Liver (tissue), 9 donors: ENCODE data around the gene NECAB2. TPM values are rescaled to one million over a fixed set of nuclear protein-coding genes. Genes with fewer than 3 reads are reported as not detected.

Experiments
- DNase-seq: peaks from one replicate; pipeline ENCODE4 v3.0.0-alpha.2; 2017; ENCODE audit warnings: low spot score
- H3K27ac ChIP-seq, 2 donors: one replicate each; pipeline ENCODE4 v1.7.0; 2013; ENCODE audit warnings: inconsistent platforms in 2 of 2, low read length in 2 of 2, control low read depth in 1 of 2, low read depth in 1 of 2, mild to moderate bottlenecking in 1 of 2
- H3K27me3 ChIP-seq, 4 donors: one replicate each; pipeline versions ENCODE4 v1.6.1 to v1.7.0; 2013; ENCODE audit warnings: low read length in 3 of 4, inconsistent platforms in 1 of 4, mild to moderate bottlenecking in 1 of 4, moderate library complexity in 1 of 4; ENCODE audit not compliant: control insufficient read depth in 4 of 4, insufficient read depth in 4 of 4
- H3K36me3 ChIP-seq, 4 donors: one replicate each; pipeline versions ENCODE4 v1.6.1 to v1.7.0; 2013; ENCODE audit warnings: low read length in 3 of 4, mild to moderate bottlenecking in 3 of 4, low read depth in 1 of 4, moderate library complexity in 1 of 4; ENCODE audit not compliant: control insufficient read depth in 4 of 4, insufficient read depth in 3 of 4
- H3K4me1 ChIP-seq, 4 donors: one replicate each; pipeline versions ENCODE4 v1.6.1 to v1.7.0; 2013; ENCODE audit warnings: low read length in 3 of 4, mild to moderate bottlenecking in 3 of 4, moderate library complexity in 1 of 4; ENCODE audit not compliant: control insufficient read depth in 4 of 4, insufficient read depth in 4 of 4
- H3K4me3 ChIP-seq, 3 donors: one replicate each; pipeline versions ENCODE4 v1.6.1 to v1.7.0; 2013; ENCODE audit warnings: low read length in 3 of 3, control low read depth in 1 of 3, low read depth in 1 of 3, mild to moderate bottlenecking in 1 of 3
- H3K9ac ChIP-seq, 2 donors: one replicate each; pipeline ENCODE4 v1.7.0; 2013; ENCODE audit warnings: low read length in 2 of 2, mild to moderate bottlenecking in 2 of 2, moderate library complexity in 2 of 2, control low read depth in 1 of 2, low read depth in 1 of 2
- H3K9me3 ChIP-seq, 4 donors: one replicate each; pipeline versions ENCODE4 v1.6.1 to v1.7.0; 2013; ENCODE audit warnings: low read length in 3 of 4; ENCODE audit not compliant: control insufficient read depth in 4 of 4
- EGR1 ChIP-seq, 2 donors: IDR thresholded peaks; 2 replicates each; pipeline ENCODE4 v1.6.1; 2016 to 2018; ENCODE audit warnings: antibody characterized with exemption in 2 of 2, low read depth in 2 of 2
- FOXA2 ChIP-seq: IDR thresholded peaks from 2 replicates; pipeline ENCODE4 v1.6.1; 2016; ENCODE audit warnings: antibody characterized with exemption
- GABPA ChIP-seq, 2 donors: IDR thresholded peaks in 1 of 2; conservative IDR thresholded peaks in 1 of 2; 2 replicates each; pipeline ENCODE4 v1.6.1; 2016; ENCODE audit warnings: antibody characterized with exemption in 2 of 2, mild to moderate bottlenecking in 1 of 2, moderate library complexity in 1 of 2
- HNF4A ChIP-seq, 2 donors: conservative IDR thresholded peaks; 2 replicates each; pipeline ENCODE4 v1.6.1; 2016; ENCODE audit warnings: antibody characterized with exemption in 2 of 2, mild to moderate bottlenecking in 2 of 2
- HNF4G ChIP-seq: IDR thresholded peaks from 2 replicates; pipeline ENCODE4 v1.6.1; 2016; ENCODE audit warnings: antibody characterized with exemption
- JUND ChIP-seq, 2 donors: IDR thresholded peaks; 2 replicates each; pipeline ENCODE4 v1.6.1; 2016; ENCODE audit warnings: antibody characterized with exemption in 2 of 2
- NR2F2 ChIP-seq: IDR thresholded peaks from 2 replicates; pipeline ENCODE4 v1.6.1; 2016; ENCODE audit warnings: antibody characterized with exemption
- RAD21 ChIP-seq, 2 donors: IDR thresholded peaks; 2 replicates each; pipeline ENCODE4 v1.6.1; 2016; ENCODE audit warnings: antibody characterized with exemption in 2 of 2, mild to moderate bottlenecking in 2 of 2
- RXRA ChIP-seq, 2 donors: IDR thresholded peaks; 2 replicates each; pipeline ENCODE4 v1.6.1; 2017 to 2018; ENCODE audit warnings: antibody characterized with exemption in 2 of 2, mild to moderate bottlenecking in 1 of 2
- SP1 ChIP-seq: IDR thresholded peaks from 2 replicates; pipeline ENCODE4 v1.6.1; 2018; ENCODE audit warnings: antibody characterized with exemption, mild to moderate bottlenecking
- TAF1 ChIP-seq: conservative IDR thresholded peaks from 2 replicates; pipeline ENCODE4 v1.6.1; 2016; ENCODE audit warnings: antibody characterized with exemption, mild to moderate bottlenecking
- YY1 ChIP-seq: IDR thresholded peaks from 2 replicates; pipeline ENCODE4 v1.6.1; 2016; ENCODE audit warnings: antibody characterized with exemption, mild to moderate bottlenecking
- WGBS: extraction: QIAGEN DNeasy Blood & Tissue Kit; methylation state at CpG from one replicate; pipeline ENCODE4 v1.1.7; 2013; 5-methylcytosine and 5-hydroxymethylcytosine counted together
- polyA plus RNA-seq, 2 donors: library from polyadenylated mRNA; stranded (reverse) in 1 of 2; unstranded in 1 of 2; fragments of 200-250 nt in 1 of 2; fragments of >200 nt in 1 of 2; fragmentation: Nextera tagmentation in 1 of 2; extraction: Ambion mirVana in 1 of 2; gene quantifications; one replicate each; pipeline versions ENCODE4 v1.2.1 to v1.2.3, GENCODE V29; 2013 to 2015
- total RNA-seq, 2 donors: library from RNA; depleted of rRNA; stranded (reverse); fragments of >200 nt; gene quantifications; one replicate each; pipeline ENCODE4 v1.2.3, GENCODE V29; 2014
- TF ChIP-seq, protein P1 (sequence below): IDR thresholded peaks from 2 replicates; pipeline ENCODE4 v1.6.1; 2016; ENCODE audit warnings: antibody characterized with exemption
- TF ChIP-seq, protein P2 (sequence below): IDR thresholded peaks from 2 replicates; pipeline ENCODE4 v1.6.1; 2016; ENCODE audit warnings: antibody characterized with exemption
- TF ChIP-seq, protein P3 (sequence below): IDR thresholded peaks from 2 replicates; pipeline ENCODE4 v1.6.1; 2016; ENCODE audit warnings: antibody characterized with exemption
- TF ChIP-seq, protein P4 (sequence below): fragments of 150-350 bp; IDR thresholded peaks from 2 replicates; pipeline ENCODE4 v1.5.1; 2017; ENCODE audit warnings: improper control_type of control experiment, low read depth, low read length; ENCODE audit not compliant: missing input control
- TF ChIP-seq, protein P5 (sequence below): IDR thresholded peaks from 2 replicates; pipeline ENCODE4 v1.6.1; 2016; ENCODE audit warnings: antibody characterized with exemption, mild to moderate bottlenecking
- donor health status: healthy.
- donor health status: healthy.
- donor health status: healthy.
- donor health status: healthy.
- donor health status: healthy.

The NECAB2 gene
- total and polyA plus RNA-seq, 4 donors = 2.7 to 3.8 (median 2.9) TPM; not detected in 1

DNA sequence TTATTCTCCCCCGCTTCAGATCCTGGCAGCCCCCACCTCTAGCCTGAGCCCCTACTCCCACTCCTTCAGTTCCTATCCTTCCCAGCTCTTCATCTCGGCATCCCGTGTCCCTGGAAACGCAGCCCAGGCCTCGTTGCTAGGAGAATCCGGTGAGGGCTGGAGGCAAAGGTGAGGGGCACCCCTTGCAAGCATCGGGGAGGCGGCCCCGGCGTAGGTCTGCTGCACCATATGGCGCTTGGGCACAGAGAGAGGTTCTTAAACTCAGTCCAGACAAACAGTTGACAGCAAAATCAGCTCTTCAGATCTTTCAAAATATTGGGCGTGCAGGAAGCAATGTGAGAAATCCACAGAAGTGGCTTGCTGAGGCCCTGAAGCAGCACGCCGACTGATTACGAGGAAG lies 59.6 kb downstream of the NECAB2 start (continued):
- TF ChIP-seq, protein P1, sequence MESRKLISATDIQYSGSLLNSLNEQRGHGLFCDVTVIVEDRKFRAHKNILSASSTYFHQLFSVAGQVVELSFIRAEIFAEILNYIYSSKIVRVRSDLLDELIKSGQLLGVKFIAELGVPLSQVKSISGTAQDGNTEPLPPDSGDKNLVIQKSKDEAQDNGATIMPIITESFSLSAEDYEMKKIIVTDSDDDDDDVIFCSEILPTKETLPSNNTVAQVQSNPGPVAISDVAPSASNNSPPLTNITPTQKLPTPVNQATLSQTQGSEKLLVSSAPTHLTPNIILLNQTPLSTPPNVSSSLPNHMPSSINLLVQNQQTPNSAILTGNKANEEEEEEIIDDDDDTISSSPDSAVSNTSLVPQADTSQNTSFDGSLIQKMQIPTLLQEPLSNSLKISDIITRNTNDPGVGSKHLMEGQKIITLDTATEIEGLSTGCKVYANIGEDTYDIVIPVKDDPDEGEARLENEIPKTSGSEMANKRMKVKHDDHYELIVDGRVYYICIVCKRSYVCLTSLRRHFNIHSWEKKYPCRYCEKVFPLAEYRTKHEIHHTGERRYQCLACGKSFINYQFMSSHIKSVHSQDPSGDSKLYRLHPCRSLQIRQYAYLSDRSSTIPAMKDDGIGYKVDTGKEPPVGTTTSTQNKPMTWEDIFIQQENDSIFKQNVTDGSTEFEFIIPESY = no peak
- TF ChIP-seq YY1 = no peak
- TF ChIP-seq NR2F2 = no peak
- TF ChIP-seq GABPA (IDR thresholded peaks at IDR 0.05 in 1 of 2, conservative IDR thresholded peaks at IDR 0.05 in 1 of 2) = no peak
- no peak for TF ChIP-seq JUND (IDR thresholded peaks at IDR 0.05)
- TF ChIP-seq, protein P2, sequence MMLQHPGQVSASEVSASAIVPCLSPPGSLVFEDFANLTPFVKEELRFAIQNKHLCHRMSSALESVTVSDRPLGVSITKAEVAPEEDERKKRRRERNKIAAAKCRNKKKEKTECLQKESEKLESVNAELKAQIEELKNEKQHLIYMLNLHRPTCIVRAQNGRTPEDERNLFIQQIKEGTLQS = no peak
- TF ChIP-seq, protein P3, sequence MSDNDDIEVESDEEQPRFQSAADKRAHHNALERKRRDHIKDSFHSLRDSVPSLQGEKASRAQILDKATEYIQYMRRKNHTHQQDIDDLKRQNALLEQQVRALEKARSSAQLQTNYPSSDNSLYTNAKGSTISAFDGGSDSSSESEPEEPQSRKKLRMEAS = no peak
- no peak for TF ChIP-seq RAD21 (IDR thresholded peaks at IDR 0.05)

DNA sequence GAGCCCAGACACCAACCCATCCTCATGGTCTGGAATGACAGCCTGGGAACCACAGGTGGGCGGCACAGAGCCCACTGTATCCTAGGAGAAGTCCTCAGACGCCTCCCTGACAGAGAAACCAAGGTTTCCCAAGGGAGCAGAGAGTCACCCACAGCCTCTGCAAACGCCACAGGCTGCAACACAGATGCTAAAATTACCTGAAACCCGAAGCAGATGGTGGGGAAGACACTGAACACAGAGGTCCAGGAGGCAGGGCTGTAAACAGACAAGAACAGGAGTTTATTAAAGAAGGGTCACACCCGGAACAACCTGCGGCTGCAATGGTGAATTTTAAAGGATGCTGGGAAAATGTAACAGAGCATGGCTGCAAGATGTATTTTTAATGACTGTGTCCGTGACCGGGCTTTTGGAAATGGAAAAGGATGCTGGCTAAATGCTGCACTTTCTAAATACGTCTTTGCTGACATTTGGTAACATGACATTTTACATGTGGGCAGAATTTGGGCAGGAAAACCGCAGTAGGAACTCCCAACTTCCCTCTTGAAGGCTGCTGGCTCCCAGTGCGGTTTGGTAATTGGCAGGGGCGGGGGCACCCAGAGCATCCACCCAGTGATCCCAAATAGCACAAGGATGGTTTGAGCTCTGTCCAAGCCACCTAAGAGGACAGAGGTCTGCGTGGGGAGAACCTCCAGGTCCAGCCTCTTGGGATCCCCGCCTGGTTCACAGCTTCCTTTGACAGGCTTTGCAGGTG lies 61.4 kb downstream of the NECAB2 start:
- TF ChIP-seq, protein P4, sequence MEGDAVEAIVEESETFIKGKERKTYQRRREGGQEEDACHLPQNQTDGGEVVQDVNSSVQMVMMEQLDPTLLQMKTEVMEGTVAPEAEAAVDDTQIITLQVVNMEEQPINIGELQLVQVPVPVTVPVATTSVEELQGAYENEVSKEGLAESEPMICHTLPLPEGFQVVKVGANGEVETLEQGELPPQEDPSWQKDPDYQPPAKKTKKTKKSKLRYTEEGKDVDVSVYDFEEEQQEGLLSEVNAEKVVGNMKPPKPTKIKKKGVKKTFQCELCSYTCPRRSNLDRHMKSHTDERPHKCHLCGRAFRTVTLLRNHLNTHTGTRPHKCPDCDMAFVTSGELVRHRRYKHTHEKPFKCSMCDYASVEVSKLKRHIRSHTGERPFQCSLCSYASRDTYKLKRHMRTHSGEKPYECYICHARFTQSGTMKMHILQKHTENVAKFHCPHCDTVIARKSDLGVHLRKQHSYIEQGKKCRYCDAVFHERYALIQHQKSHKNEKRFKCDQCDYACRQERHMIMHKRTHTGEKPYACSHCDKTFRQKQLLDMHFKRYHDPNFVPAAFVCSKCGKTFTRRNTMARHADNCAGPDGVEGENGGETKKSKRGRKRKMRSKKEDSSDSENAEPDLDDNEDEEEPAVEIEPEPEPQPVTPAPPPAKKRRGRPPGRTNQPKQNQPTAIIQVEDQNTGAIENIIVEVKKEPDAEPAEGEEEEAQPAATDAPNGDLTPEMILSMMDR = no peak
- TF ChIP-seq TAF1 = no peak
- TF ChIP-seq, protein P2 = no peak
- TF ChIP-seq HNF4A (conservative IDR thresholded peaks at IDR 0.05) = no peak
- TF ChIP-seq SP1 = no peak
- no peak for TF ChIP-seq RXRA (IDR thresholded peaks at IDR 0.05)
- no peak for TF ChIP-seq FOXA2
- Histone ChIP-seq H3K36me3 (no peaks in the 10 kb centered on the region), H3K9me3 (no peaks in the 10 kb centered on the region), H3K9ac (no peak overlapping the region), H3K4me3 (no peak overlapping the region), H3K27me3 (no peaks in the 10 kb centered on the region), H3K4me1 (no peaks in the 10 kb centered on the region), H3K27ac (no peak overlapping the region)
- WGBS = 78% methylated on average over 14 of the region's 14 CpGs
- no peak for DNase-seq

DNA sequence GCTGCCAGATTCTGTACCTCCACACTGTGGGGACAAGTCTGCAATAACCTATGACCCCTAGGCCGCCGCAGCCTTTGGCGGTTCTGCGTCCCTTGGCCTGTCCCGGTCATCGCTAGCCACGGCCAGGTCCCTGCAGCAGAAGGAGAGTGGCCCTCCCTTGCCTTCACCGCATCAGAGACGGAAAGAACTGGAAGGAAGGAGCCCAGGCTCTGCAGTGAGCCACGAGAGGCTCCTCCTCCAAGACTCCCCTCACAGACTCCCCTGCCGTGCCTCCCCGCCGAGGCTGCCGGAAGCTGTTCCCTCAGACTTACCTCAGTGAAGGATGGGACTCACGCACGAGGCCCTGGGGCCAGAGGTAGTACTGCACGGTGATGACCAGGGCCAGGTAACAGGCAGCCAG lies 63.5 kb downstream of the NECAB2 start:
- WGBS = 85% methylated on average over 17 of the region's 17 CpGs
- Histone ChIP-seq H3K4me1 (no peaks in the 10 kb centered on the region), H3K9ac (no peak overlapping the region), H3K27me3 (no peaks in the 10 kb centered on the region), H3K36me3 (no peaks in the 10 kb centered on the region), H3K27ac (no peak overlapping the region), H3K4me3 (no peak overlapping the region), H3K9me3 (peaks cover 0 to 2% (median under 1%) of the 10 kb centered on the region in 4 donors)
- no peak for DNase-seq
- no peak for TF ChIP-seq YY1
- TF ChIP-seq NR2F2 = no peak
- TF ChIP-seq SP1 = no peak
- TF ChIP-seq GABPA (IDR thresholded peaks at IDR 0.05 in 1 of 2, conservative IDR thresholded peaks at IDR 0.05 in 1 of 2) = no peak
- no peak for TF ChIP-seq RXRA (IDR thresholded peaks at IDR 0.05)
- TF ChIP-seq, protein P5, sequence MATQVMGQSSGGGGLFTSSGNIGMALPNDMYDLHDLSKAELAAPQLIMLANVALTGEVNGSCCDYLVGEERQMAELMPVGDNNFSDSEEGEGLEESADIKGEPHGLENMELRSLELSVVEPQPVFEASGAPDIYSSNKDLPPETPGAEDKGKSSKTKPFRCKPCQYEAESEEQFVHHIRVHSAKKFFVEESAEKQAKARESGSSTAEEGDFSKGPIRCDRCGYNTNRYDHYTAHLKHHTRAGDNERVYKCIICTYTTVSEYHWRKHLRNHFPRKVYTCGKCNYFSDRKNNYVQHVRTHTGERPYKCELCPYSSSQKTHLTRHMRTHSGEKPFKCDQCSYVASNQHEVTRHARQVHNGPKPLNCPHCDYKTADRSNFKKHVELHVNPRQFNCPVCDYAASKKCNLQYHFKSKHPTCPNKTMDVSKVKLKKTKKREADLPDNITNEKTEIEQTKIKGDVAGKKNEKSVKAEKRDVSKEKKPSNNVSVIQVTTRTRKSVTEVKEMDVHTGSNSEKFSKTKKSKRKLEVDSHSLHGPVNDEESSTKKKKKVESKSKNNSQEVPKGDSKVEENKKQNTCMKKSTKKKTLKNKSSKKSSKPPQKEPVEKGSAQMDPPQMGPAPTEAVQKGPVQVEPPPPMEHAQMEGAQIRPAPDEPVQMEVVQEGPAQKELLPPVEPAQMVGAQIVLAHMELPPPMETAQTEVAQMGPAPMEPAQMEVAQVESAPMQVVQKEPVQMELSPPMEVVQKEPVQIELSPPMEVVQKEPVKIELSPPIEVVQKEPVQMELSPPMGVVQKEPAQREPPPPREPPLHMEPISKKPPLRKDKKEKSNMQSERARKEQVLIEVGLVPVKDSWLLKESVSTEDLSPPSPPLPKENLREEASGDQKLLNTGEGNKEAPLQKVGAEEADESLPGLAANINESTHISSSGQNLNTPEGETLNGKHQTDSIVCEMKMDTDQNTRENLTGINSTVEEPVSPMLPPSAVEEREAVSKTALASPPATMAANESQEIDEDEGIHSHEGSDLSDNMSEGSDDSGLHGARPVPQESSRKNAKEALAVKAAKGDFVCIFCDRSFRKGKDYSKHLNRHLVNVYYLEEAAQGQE = no peak
- TF ChIP-seq, protein P4 = no peak
- TF ChIP-seq, protein P2 = no peak
- TF ChIP-seq TAF1 = no peak
- no peak for TF ChIP-seq FOXA2
- TF ChIP-seq JUND (IDR thresholded peaks at IDR 0.05) = no peak
- TF ChIP-seq, protein P3 = no peak
- no peak for TF ChIP-seq HNF4G
- no peak for TF ChIP-seq EGR1 (IDR thresholded peaks at IDR 0.05; ENCODE audit: low read depth in 2 of 2)
